HEK293 (cell line): ENCODE measurements around the gene DISC1.
A peak's percentile ranks its signal among the peaks of the same experiment; 100 is the strongest.

Experiments
- CTCF ChIA-PET: fragments of 350-600 bp; formaldehyde crosslinking; extraction: SDS; loops from one replicate; lab custom pipeline; 2021; ENCODE audit warnings: antibody characterized with exemption; lab: Yijun Ruan, JAX
- POLR2A ChIA-PET: fragments of 300-600 bp; formaldehyde crosslinking; extraction: SDS; loops from one replicate; lab custom pipeline; 2020; ENCODE audit warnings: antibody characterized with exemption, inconsistent platforms; lab: Yijun Ruan, JAX
- H3K27ac ChIP-seq: fragments of 200-500 bp; sonication (Bioruptor generic); 2 replicates; pipeline ENCODE4 v1.5.1; 2014; ENCODE audit warnings: low read depth, low read length, control low read depth, inconsistent platforms; ENCODE audit errors: extremely low read depth
- H3K36me3 ChIP-seq, 2 experiments: fragments of 200-500 bp in 1 of 2; sonication (Bioruptor generic) in 1 of 2; 1 replicate in 1 of 2; 2 replicates in 1 of 2; pipeline ENCODE4 v1.5.1; 2014 to 2017; ENCODE audit warnings: inconsistent platforms in 2 of 2, low read length in 2 of 2; ENCODE audit not compliant: control insufficient read depth in 2 of 2, insufficient read depth in 1 of 2
- H3K4me1 ChIP-seq: fragments of 200-500 bp; sonication (Bioruptor generic); 2 replicates; pipeline ENCODE4 v1.5.1; 2014; ENCODE audit warnings: mild to moderate bottlenecking, low read length, inconsistent platforms; ENCODE audit not compliant: control insufficient read depth, insufficient read depth
- H3K4me3 ChIP-seq: 2 replicates; pipeline ENCODE4 v1.5.1; 2011; ENCODE audit warnings: low read depth, mild to moderate bottlenecking, control low read depth, low read length, moderate library complexity
- H3K9me3 ChIP-seq: fragments of 200-500 bp; sonication (Bioruptor generic); 2 replicates; pipeline ENCODE4 v1.5.1; 2014; ENCODE audit warnings: low read depth, low read length, inconsistent platforms; ENCODE audit not compliant: control insufficient read depth, insufficient read depth
- CTCF ChIP-seq: fragments of 450-650 bp; formaldehyde crosslinking; IDR thresholded peaks from 2 replicates; pipeline ENCODE4 v1.5.1; 2016; ENCODE audit warnings: missing biosample characterization, missing genetic modification characterization
- FEZF1 ChIP-seq: fragments of 450-650 bp; formaldehyde crosslinking; IDR thresholded peaks from 2 replicates; pipeline ENCODE4 v1.5.1; 2016; ENCODE audit warnings: missing biosample characterization, missing genetic modification characterization
- GLIS1 ChIP-seq: fragments of 450-650 bp; formaldehyde crosslinking; IDR thresholded peaks from 2 replicates; pipeline ENCODE4 v1.5.1; 2016; ENCODE audit warnings: missing biosample characterization, missing genetic modification characterization
- KLF8 ChIP-seq: fragments of 450-650 bp; formaldehyde crosslinking; IDR thresholded peaks from 2 replicates; pipeline ENCODE4 v1.5.1; 2016; ENCODE audit warnings: missing biosample characterization, missing genetic modification characterization
- OVOL3 ChIP-seq: fragments of 450-650 bp; formaldehyde crosslinking; IDR thresholded peaks from 2 replicates; pipeline ENCODE4 v1.5.1; 2016; ENCODE audit warnings: missing biosample characterization, missing genetic modification characterization
- ZBTB10 ChIP-seq: fragments of 450-650 bp; formaldehyde crosslinking; IDR thresholded peaks from 2 replicates; pipeline ENCODE4 v1.5.1; 2016; ENCODE audit warnings: missing biosample characterization, missing genetic modification characterization
- ZBTB17 ChIP-seq: fragments of 450-650 bp; formaldehyde crosslinking; IDR thresholded peaks from 2 replicates; pipeline ENCODE4 v1.5.1; 2016; ENCODE audit warnings: missing biosample characterization, missing genetic modification characterization
- ZBTB44 ChIP-seq: fragments of 450-650 bp; IDR thresholded peaks from 2 replicates; pipeline ENCODE4 v1.5.1; 2018; ENCODE audit warnings: missing biosample characterization, mild to moderate bottlenecking, missing genetic modification characterization
- ZNF211 ChIP-seq: fragments of 450-650 bp; formaldehyde crosslinking; IDR thresholded peaks from 2 replicates; pipeline ENCODE4 v1.5.1; 2016; ENCODE audit warnings: low read depth, missing biosample characterization, missing genetic modification characterization
- ZNF239 ChIP-seq: fragments of 450-650 bp; formaldehyde crosslinking; IDR thresholded peaks from 2 replicates; pipeline ENCODE4 v1.5.1; 2016; ENCODE audit warnings: missing biosample characterization, missing genetic modification characterization
- ZNF311 ChIP-seq: fragments of 450-650 bp; formaldehyde crosslinking; IDR thresholded peaks from 2 replicates; pipeline ENCODE4 v1.5.1; 2017; ENCODE audit warnings: missing biosample characterization, missing genetic modification characterization, borderline replicate concordance
- ZNF555 ChIP-seq: fragments of 450-650 bp; formaldehyde crosslinking; conservative IDR thresholded peaks from 2 replicates; pipeline ENCODE4 v1.5.1; 2017; ENCODE audit warnings: missing biosample characterization, mild to moderate bottlenecking, missing genetic modification characterization, inconsistent platforms
- ZNF558 ChIP-seq: fragments of 450-650 bp; formaldehyde crosslinking; IDR thresholded peaks from 2 replicates; pipeline ENCODE4 v1.5.1; 2016; ENCODE audit warnings: missing biosample characterization, missing genetic modification characterization
- ZNF600 ChIP-seq: fragments of 450-650 bp; formaldehyde crosslinking; IDR thresholded peaks from 2 replicates; pipeline ENCODE4 v1.5.1; 2016; ENCODE audit warnings: missing biosample characterization, missing genetic modification characterization
- ZNF629 ChIP-seq: fragments of 450-650 bp; formaldehyde crosslinking; IDR thresholded peaks from 2 replicates; pipeline ENCODE4 v1.5.1; 2017; ENCODE audit warnings: missing biosample characterization, missing genetic modification characterization
- ZNF645 ChIP-seq: fragments of 450-650 bp; formaldehyde crosslinking; IDR thresholded peaks from 2 replicates; pipeline ENCODE4; 2016; ENCODE audit warnings: missing biosample characterization, missing genetic modification characterization

The DISC1 gene

GRCh38 chr1:231690059-231690458 is 63.5 kb downstream of the DISC1 start (continued):
- TF ChIP-seq ZBTB10 (tag by site-specific recombination) (no peak), ZNF211 (no peak), ZNF629 (tag by site-specific recombination) (no peak), ZNF645 (tag by site-specific recombination) (no peak), ZNF311 (tag by site-specific recombination) (no peak), ZNF555 (no peak)

- peak; percentile 85 for TF ChIP-seq CTCF
- TF ChIP-seq ZBTB17 = peak; percentile 16; the same call in 1 of the 2 replicates
- TF ChIP-seq ZNF600 = no peak
Observed at GRCh38 chr1:231691618-231692259, 65.1 kb downstream of the DISC1 start.

GRCh38 chr1:231693361-231694074 is 66.9 kb downstream of the DISC1 start:
- Histone ChIP-seq H3K4me3 (no peak overlapping the region), H3K4me1 (peaks cover 4% of the 10 kb centered on the region)
- TF ChIP-seq ZNF239 (tag by site-specific recombination) = no peak
- TF ChIP-seq FEZF1 (tag by site-specific recombination) = no peak
- no peak for TF ChIP-seq KLF8 (tag by site-specific recombination)
- no peak for TF ChIP-seq GLIS1
- no peak for TF ChIP-seq ZBTB44 (tag by site-specific recombination)
- no peak for TF ChIP-seq OVOL3 (tag by site-specific recombination)
- TF ChIP-seq ZNF558 (tag by site-specific recombination) = no peak
- TF ChIP-seq, all 188 proteins: peak for 0
- ChIA-PET CTCF (interaction anchor here (0.6 to 2.4 kb wide), 5 partner anchors 14 to 933 kb away, joined by 3 to 11 read pairs (median 4); no protein-coding TSS in a partner anchor), POLR2A (no interaction called here)
- Histone ChIP-seq H3K36me3 (peaks cover 0 to 7% of the 10 kb centered on the region in 2 experiments; a peak in 1 of 3 replicates), H3K27ac (no peak overlapping the region), H3K9me3 (no peaks in the 10 kb centered on the region)

More at GRCh38 chr1:231691618-231692259, 65.1 kb downstream of the DISC1 start:
- H3K9me3 ChIP-seq = no peaks in the 10 kb centered on the region
- CTCF ChIA-PET = interaction anchor here (0.6 to 2.4 kb wide), 7 partner anchors 10 to 1968 kb away, joined by 3 to 11 read pairs (median 4); no protein-coding TSS in a partner anchor
- peaks cover 4% of the 10 kb centered on the region for H3K4me1 ChIP-seq
- peaks cover 0 to 7% of the 10 kb centered on the region in 2 experiments; a peak in 1 of 3 replicates for H3K36me3 ChIP-seq
- H3K4me3 ChIP-seq = no peak overlapping the region
- H3K27ac ChIP-seq = no peak overlapping the region
- POLR2A ChIA-PET = no interaction called here
